Progenitor cell of endocrine pancreas (in vitro differentiated cells): Measurements from ENCODE around the gene SLC6A6. TPM values are rescaled to one million over a fixed set of nuclear protein-coding genes. Genes with fewer than 3 reads are reported as not detected.

ENCODE experiments used
- DNase-seq: peaks from one replicate; pipeline ENCODE4 v3.0.0; 2021; ENCODE audit warnings: low spot score; ENCODE audit not compliant: unreplicated experiment
- H3K27ac Mint-ChIP-seq: 2 replicates; pipeline ENCODE4 v1.8.0; 2021; ENCODE audit warnings: mild to moderate bottlenecking, moderate library complexity, mixed read lengths
- H3K27me3 Mint-ChIP-seq: 2 replicates; pipeline ENCODE4 v1.8.0; 2021; ENCODE audit warnings: mixed read lengths
- H3K36me3 Mint-ChIP-seq: 2 replicates; pipeline ENCODE4 v1.8.0; 2022; ENCODE audit warnings: mixed read lengths; ENCODE audit not compliant: insufficient read depth
- H3K4me1 Mint-ChIP-seq: 2 replicates; pipeline ENCODE4 v1.8.0; 2021; ENCODE audit warnings: low read depth, mixed read lengths
- H3K4me3 Mint-ChIP-seq: 2 replicates; pipeline ENCODE4 v1.8.0; 2021; ENCODE audit warnings: low read depth, mild to moderate bottlenecking, moderate library complexity, mixed read lengths
- H3K9me3 Mint-ChIP-seq: 2 replicates; pipeline ENCODE4 v1.8.0; 2021; ENCODE audit warnings: low read depth, mixed read lengths
- total RNA-seq: library from RNA; stranded (reverse); gene quantifications from 2 replicates; pipeline ENCODE4 v1.2.1, GENCODE V29; 2021
- TF ChIP-seq, protein P1 (sequence below): fragments of 200-600 bp; sonication (generic); IDR thresholded peaks from one replicate; pipeline ENCODE4 v1.5.0; 2021; ENCODE audit warnings: antibody characterized with exemption, mild to moderate bottlenecking; ENCODE audit not compliant: unreplicated experiment

Gene SLC6A6
- total RNA-seq, 1 donor from 2014 or later: 23.8 TPM

DNA sequence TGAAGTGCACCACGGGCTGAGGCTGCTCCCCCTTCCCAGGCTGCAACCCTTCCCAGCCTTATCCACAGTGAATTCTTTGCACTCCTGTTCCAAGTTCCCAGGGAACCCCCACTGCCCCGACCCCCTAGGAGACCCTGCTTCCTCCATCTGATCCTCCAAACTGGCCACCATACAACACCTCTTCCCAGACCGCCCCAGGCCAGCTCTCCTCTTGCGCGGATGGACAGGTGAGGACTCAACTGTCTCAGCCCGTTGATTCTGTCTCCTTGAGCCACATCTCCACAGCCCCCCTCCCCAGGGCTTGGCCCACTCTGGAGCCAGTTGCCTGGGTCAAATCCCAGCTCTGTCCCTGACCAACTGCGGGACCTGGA lies 116.0 kb downstream of the SLC6A6 start:
- Mint-ChIP-seq H3K9me3 (no peaks in the 10 kb centered on the region), H3K27ac (no peak overlapping the region), H3K4me1 (no peaks in the 10 kb centered on the region), H3K4me3 (no peak overlapping the region), H3K36me3 (no peaks in the 10 kb centered on the region), H3K27me3 (no peaks in the 10 kb centered on the region)
- DNase-seq: no peak
- TF ChIP-seq, protein P1, sequence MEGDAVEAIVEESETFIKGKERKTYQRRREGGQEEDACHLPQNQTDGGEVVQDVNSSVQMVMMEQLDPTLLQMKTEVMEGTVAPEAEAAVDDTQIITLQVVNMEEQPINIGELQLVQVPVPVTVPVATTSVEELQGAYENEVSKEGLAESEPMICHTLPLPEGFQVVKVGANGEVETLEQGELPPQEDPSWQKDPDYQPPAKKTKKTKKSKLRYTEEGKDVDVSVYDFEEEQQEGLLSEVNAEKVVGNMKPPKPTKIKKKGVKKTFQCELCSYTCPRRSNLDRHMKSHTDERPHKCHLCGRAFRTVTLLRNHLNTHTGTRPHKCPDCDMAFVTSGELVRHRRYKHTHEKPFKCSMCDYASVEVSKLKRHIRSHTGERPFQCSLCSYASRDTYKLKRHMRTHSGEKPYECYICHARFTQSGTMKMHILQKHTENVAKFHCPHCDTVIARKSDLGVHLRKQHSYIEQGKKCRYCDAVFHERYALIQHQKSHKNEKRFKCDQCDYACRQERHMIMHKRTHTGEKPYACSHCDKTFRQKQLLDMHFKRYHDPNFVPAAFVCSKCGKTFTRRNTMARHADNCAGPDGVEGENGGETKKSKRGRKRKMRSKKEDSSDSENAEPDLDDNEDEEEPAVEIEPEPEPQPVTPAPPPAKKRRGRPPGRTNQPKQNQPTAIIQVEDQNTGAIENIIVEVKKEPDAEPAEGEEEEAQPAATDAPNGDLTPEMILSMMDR: no peak

DNA sequence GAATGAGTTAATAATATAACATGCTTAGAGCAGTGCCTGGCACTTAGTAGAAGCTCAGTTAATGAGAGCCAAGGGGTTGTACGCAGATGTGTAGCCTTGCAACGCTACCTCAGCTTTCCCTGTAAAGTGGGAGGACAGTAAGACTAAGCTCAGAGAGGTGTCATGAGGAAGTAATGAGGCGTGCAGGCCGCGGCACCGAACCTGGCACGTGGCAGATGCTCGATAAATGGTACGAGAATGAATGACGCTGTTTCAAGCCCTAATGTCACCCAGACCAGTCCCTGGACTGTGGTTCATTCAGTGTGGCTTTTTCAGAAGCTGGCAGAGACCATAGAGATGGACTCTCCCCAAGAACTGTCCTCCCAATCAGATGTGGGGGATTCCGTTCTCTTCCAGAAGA lies 116.5 kb downstream of the SLC6A6 start:
- Mint-ChIP-seq H3K9me3 (no peaks in the 10 kb centered on the region), H3K4me1 (no peaks in the 10 kb centered on the region), H3K27me3 (no peaks in the 10 kb centered on the region), H3K27ac (no peak overlapping the region), H3K4me3 (no peak overlapping the region), H3K36me3 (no peaks in the 10 kb centered on the region)
- TF ChIP-seq, protein P1: no peak
- no peak for DNase-seq

DNA sequence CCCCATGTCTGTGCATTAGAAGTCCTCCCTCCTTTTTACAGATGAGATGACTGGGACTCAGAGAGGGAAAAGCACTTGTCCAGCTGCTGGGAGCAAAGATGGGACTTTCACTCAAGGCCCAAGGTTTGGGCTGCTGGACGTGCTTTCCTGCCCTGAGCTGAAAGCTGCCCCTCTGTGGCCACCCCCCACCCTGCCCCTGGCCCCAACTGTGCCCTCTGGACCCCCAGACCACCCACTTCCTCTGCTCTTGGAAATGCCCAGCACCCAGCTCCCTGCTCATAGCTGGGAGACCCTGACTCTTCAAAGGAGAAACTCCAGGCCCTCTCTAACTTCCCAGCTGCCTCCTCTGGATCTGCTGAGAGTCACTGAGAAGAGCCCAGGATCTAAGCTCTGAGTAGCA lies 117.0 kb downstream of the SLC6A6 start:
- H3K27ac Mint-ChIP-seq: no peak overlapping the region
- DNase-seq: no peak
- TF ChIP-seq, protein P1: no peak

DNA sequence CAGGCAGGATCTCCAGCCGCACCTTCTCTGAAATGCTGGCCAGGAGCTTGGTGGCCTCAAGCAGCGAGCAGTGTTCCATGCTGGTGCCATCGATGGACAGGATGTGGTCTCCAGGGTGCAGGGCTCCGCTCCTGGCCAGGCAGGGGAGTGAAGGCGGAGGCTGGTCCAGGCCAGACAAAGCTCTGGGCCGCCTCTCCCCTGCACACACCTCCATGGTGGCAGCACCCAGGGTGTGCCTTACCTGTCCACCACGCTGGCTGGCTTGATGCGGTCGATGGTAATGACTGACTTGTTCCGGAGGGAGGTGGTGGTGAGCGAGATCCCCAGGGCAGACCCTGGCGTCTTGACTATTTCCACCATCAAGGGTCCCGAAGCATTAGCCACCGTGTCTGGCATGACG lies 117.7 kb downstream of the SLC6A6 start:
- no peaks in the 10 kb centered on the region for H3K27me3 Mint-ChIP-seq
- no peak overlapping the region for H3K4me3 Mint-ChIP-seq
- no peaks in the 10 kb centered on the region for H3K9me3 Mint-ChIP-seq
- H3K36me3 Mint-ChIP-seq: no peaks in the 10 kb centered on the region
- TF ChIP-seq, protein P1: no peak
- H3K4me1 Mint-ChIP-seq: no peaks in the 10 kb centered on the region
- DNase-seq: no peak
- no peak overlapping the region for H3K27ac Mint-ChIP-seq

More for the DNA sequence above, 117.0 kb downstream of the SLC6A6 start:
- H3K4me1 Mint-ChIP-seq: no peaks in the 10 kb centered on the region
- H3K4me3 Mint-ChIP-seq: no peak overlapping the region
- H3K27me3 Mint-ChIP-seq: no peaks in the 10 kb centered on the region
- no peaks in the 10 kb centered on the region for H3K9me3 Mint-ChIP-seq
- H3K36me3 Mint-ChIP-seq: no peaks in the 10 kb centered on the region

DNA sequence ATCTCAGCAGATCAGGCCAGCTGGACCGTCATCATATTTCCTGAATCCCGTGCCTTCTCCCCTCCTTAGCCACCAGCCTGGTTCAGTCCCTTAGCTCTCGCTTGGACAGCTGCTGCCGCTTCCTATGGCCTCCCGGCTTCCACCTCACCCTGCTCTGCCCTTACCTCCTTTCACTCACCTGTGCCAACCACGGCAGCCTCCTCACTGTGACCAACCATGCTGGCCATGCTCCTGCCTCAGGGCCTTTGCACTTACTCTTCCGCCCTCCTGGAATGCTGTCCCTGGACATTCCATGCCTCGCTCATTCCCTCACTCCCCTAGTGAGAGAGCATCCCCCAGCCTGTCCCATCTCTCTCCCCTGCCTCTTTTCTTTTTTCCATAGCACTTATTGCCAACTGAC lies 118.6 kb downstream of the SLC6A6 start:
- Mint-ChIP-seq H3K9me3 (no peaks in the 10 kb centered on the region), H3K4me1 (no peaks in the 10 kb centered on the region), H3K27ac (no peak overlapping the region), H3K36me3 (no peaks in the 10 kb centered on the region), H3K27me3 (no peaks in the 10 kb centered on the region), H3K4me3 (no peak overlapping the region)
- DNase-seq: no peak
- TF ChIP-seq, protein P1: no peak
